Stimulated activated CD4-positive, alpha-beta T cell treated with anti-CD3 and anti-CD28 coated beads, Interleukin-1b, Interleukin-23, amount 100 ng/mL, for 1 hour (primary cell): Measurements from ENCODE around the gene GABRA5.

Source experiments
- DNase-seq, 2 donors: peaks; one replicate each; pipeline ENCODE4 v3.0.0-alpha.2; 2020; ENCODE audit warnings: low read depth in 2 of 2

The GABRA5 gene

GRCh38 chr15:26928051-26928450, 61.2 kb downstream of the GABRA5 start:
- no peak for DNase-seq

GRCh38 chr15:26929588-26929987, 62.7 kb downstream of the GABRA5 start:
- DNase-seq = no peak

GRCh38 chr15:26934848-26935247, 68.0 kb downstream of the GABRA5 start:
- no peak for DNase-seq

- DNase-seq = no peak
Observed at GRCh38 chr15:26935322-26935721, 68.5 kb downstream of the GABRA5 start.

- no peak for DNase-seq
Observed at GRCh38 chr15:26936502-26936901, 69.6 kb downstream of the GABRA5 start.

- no peak for DNase-seq
Observed at GRCh38 chr15:26937134-26937533, 70.3 kb downstream of the GABRA5 start.

GRCh38 chr15:26939398-26939797, 72.5 kb downstream of the GABRA5 start:
- DNase-seq = no peak

GRCh38 chr15:26941489-26941888, 74.6 kb downstream of the GABRA5 start:
- no peak for DNase-seq

- no peak for DNase-seq
Observed at GRCh38 chr15:26943866-26944265, 77.0 kb downstream of the GABRA5 start.

- DNase-seq = no peak
Observed at GRCh38 chr15:26945046-26945445, 78.2 kb downstream of the GABRA5 start.

GRCh38 chr15:26950001-26950400, 83.1 kb downstream of the GABRA5 start:
- DNase-seq = no peak

GRCh38 chr15:26954403-26954802, 87.5 kb downstream of the GABRA5 start:
- no peak for DNase-seq

- no peak for DNase-seq
Observed at GRCh38 chr15:26967719-26968269, 100.9 kb downstream of the GABRA5 start.

- no peak for DNase-seq
Observed at GRCh38 chr15:26968806-26969205, 101.9 kb downstream of the GABRA5 start.

- DNase-seq = no peak
Observed at GRCh38 chr15:26970712-26971210, 103.9 kb downstream of the GABRA5 start, which contains the start of gene GABRG3. Gene GABRG3 (plus strand): TSS chr15:26971181.

GRCh38 chr15:26971271-26972018, 104.6 kb downstream of the GABRA5 start:
- no peak for DNase-seq

GRCh38 chr15:26972636-26973035, 105.8 kb downstream of the GABRA5 start:
- DNase-seq = no peak

GRCh38 chr15:26974120-26974780, 107.4 kb downstream of the GABRA5 start:
- DNase-seq = no peak

- no peak for DNase-seq
Observed at GRCh38 chr15:26981492-26981891, 114.6 kb downstream of the GABRA5 start.

GRCh38 chr15:26983822-26984221, 117.0 kb downstream of the GABRA5 start:
- no peak for DNase-seq

GRCh38 chr15:26985050-26985449, 118.2 kb downstream of the GABRA5 start:
- no peak for DNase-seq

GRCh38 chr15:26996250-26996649, 129.4 kb downstream of the GABRA5 start:
- DNase-seq = no peak
